SW480 (cell line): ENCODE measurements around the gene DMXL2.
"Not testable (repeated sequence)": the region's sequence is repeated elsewhere in the genome, so short reads cannot be mapped to it uniquely, and the experiment has no call there.

Experiments used
- DNase-seq: peaks from one replicate; pipeline ENCODE4 v3.0.0-alpha.2; 2016; ENCODE audit warnings: low spot score

DMXL2 gene

GRCh38 chr15:51492528-51492927 lies 130.0 kb downstream of the DMXL2 start:
- DNase-seq, result no peak

- no peak for DNase-seq
These were observed 130.6 kb downstream of the DMXL2 start for GRCh38 chr15:51491941-51492340.

- no peak for DNase-seq
These were observed 137.8 kb downstream of the DMXL2 start for GRCh38 chr15:51484781-51485180.

GRCh38 chr15:51483985-51484384 lies 138.6 kb downstream of the DMXL2 start:
- DNase-seq, result no peak

- DNase-seq, result no peak
These were observed 139.1 kb downstream of the DMXL2 start for GRCh38 chr15:51483520-51483919.

GRCh38 chr15:51475736-51476135 lies 146.8 kb downstream of the DMXL2 start:
- DNase-seq, result no peak

- no peak for DNase-seq
These were observed 152.1 kb downstream of the DMXL2 start for GRCh38 chr15:51470512-51470911.

- DNase-seq, result no peak
These were observed 161.8 kb downstream of the DMXL2 start for GRCh38 chr15:51460796-51461195.

- DNase-seq, result peak; percentile 5
These were observed 172.6 kb downstream of the DMXL2 start for GRCh38 chr15:51450001-51450400.

- no peak for DNase-seq
These were observed 173.8 kb downstream of the DMXL2 start for GRCh38 chr15:51448622-51449399.

GRCh38 chr15:51447855-51448621 lies 174.5 kb downstream of the DMXL2 start:
- DNase-seq, result no peak

GRCh38 chr15:51446029-51446744 lies 176.4 kb downstream of the DMXL2 start:
- DNase-seq, result peak; percentile 38

- DNase-seq, result no peak
These were observed 177.8 kb downstream of the DMXL2 start for GRCh38 chr15:51444807-51445206.

GRCh38 chr15:51444112-51444511 lies 178.5 kb downstream of the DMXL2 start:
- no peak for DNase-seq

- no peak for DNase-seq
These were observed 179.2 kb downstream of the DMXL2 start for GRCh38 chr15:51443282-51443914.

GRCh38 chr15:51438526-51438925 lies 184.0 kb downstream of the DMXL2 start:
- DNase-seq, result no peak

GRCh38 chr15:51425517-51426040 lies 197.0 kb downstream of the DMXL2 start:
- DNase-seq, result no peak

- no peak for DNase-seq
These were observed 197.8 kb downstream of the DMXL2 start for GRCh38 chr15:51424780-51425179.

- DNase-seq, result not testable (repeated sequence)
These were observed 199.5 kb downstream of the DMXL2 start for GRCh38 chr15:51423040-51423439.

GRCh38 chr15:51416129-51416528 lies 206.4 kb downstream of the DMXL2 start:
- no peak for DNase-seq

GRCh38 chr15:51414256-51414860 lies 208.2 kb downstream of the DMXL2 start:
- no peak for DNase-seq
